DND-41 (cell line): ENCODE measurements around the gene AGTR1.

ENCODE experiments used
- EZH2 ChIP-seq: IDR thresholded peaks from 3 replicates; pipeline ENCODE4 v1.6.1; 2012; ENCODE audit warnings: borderline replicate concordance, low read depth, mild to moderate bottlenecking, moderate library complexity, low read length, inconsistent platforms; ENCODE audit not compliant: severe bottlenecking
- TF ChIP-seq, protein P1 (sequence below): IDR thresholded peaks from 2 replicates; pipeline ENCODE4 v1.5.1; 2012; ENCODE audit warnings: borderline replicate concordance, low read length, moderate library complexity, mild to moderate bottlenecking; ENCODE audit not compliant: poor library complexity, severe bottlenecking; ENCODE audit errors: extremely low read depth

DNA sequence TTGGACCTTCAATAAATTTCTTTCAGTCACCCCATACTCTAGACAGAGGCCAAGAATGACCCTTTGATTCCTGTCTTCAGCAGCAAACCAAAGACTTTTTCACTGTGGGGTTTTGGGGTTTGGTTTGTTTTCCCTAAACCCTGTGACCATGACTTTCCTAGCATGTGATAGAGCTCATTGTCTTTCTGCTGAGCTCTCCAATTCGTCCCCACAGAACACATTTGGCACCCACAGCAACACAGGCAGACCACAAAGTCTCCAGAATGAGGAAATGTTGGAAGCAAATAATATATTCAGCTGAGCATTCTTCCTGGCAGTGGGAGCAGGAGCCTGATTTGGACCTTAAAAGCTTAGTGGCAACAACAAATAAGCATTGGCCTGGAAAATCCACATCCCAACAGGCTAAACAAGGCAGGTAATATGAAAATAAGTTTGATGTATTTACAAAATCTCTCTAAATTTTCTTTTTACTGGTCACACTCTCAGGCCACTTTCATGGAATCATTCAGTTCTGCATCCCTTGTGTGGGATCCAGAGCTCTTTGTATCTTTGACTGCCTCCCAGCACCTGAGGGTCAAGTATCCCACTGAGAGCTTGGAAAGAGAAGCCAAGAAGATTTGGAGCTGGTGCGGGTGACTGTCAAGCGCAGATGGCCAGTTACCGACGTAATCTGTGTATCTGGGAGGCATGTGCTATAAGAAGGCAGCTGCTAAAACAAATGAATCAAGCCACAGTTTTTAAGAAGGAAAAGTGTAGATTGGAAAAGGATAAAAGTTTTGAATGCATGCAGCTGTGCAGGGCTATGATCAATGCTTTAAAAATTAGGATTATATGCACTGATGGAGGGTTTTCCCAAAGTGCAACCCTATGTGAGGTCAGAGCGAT lies 93.4 kb downstream of the AGTR1 start:
- TF ChIP-seq, protein P1, sequence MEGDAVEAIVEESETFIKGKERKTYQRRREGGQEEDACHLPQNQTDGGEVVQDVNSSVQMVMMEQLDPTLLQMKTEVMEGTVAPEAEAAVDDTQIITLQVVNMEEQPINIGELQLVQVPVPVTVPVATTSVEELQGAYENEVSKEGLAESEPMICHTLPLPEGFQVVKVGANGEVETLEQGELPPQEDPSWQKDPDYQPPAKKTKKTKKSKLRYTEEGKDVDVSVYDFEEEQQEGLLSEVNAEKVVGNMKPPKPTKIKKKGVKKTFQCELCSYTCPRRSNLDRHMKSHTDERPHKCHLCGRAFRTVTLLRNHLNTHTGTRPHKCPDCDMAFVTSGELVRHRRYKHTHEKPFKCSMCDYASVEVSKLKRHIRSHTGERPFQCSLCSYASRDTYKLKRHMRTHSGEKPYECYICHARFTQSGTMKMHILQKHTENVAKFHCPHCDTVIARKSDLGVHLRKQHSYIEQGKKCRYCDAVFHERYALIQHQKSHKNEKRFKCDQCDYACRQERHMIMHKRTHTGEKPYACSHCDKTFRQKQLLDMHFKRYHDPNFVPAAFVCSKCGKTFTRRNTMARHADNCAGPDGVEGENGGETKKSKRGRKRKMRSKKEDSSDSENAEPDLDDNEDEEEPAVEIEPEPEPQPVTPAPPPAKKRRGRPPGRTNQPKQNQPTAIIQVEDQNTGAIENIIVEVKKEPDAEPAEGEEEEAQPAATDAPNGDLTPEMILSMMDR: no peak
- no peak for TF ChIP-seq EZH2
